Measurements from ENCODE around the gene ANKRD49. TPM values are rescaled to one million over a fixed set of nuclear protein-coding genes. Genes with fewer than 3 reads are reported as not detected.

Gene ANKRD49
- total RNA-seq, 3 donors from 2014 or later = 15.1 to 17.9 (median 16.3) TPM

- H3K9me3 ChIP-seq = no peaks in the 10 kb centered on the region
- no peak for TF ChIP-seq CTCF (IDR thresholded peaks at IDR 0.05)
- ATAC-seq (no peak), DNase-seq (no peak)
- H3K36me3 ChIP-seq (ENCODE audit: low read depth) = no peaks in the 10 kb centered on the region
- no peaks in the 10 kb centered on the region for H3K4me1 ChIP-seq (ENCODE audit: low read depth)
- no peak overlapping the region for H3K4me3 ChIP-seq
- intact Hi-C loops (cut with DNase I, micrococcal nuclease) = no loop called here
Measured at GRCh38 chr11:94450048-94450447, 43.7 kb upstream of the ANKRD49 start.

GRCh38 chr11:94452988-94453387 is 40.8 kb upstream of the ANKRD49 start:
- H3K4me3 ChIP-seq = no peak overlapping the region
- intact Hi-C loops (cut with DNase I, micrococcal nuclease) = no loop called here
- no peaks in the 10 kb centered on the region for H3K4me1 ChIP-seq (ENCODE audit: low read depth)
- ATAC-seq (no peak), DNase-seq (no peak)
- TF ChIP-seq CTCF (IDR thresholded peaks at IDR 0.05) = no peak
- H3K9me3 ChIP-seq = no peaks in the 10 kb centered on the region
- no peaks in the 10 kb centered on the region for H3K36me3 ChIP-seq (ENCODE audit: low read depth)

- Histone ChIP-seq H3K36me3 (ENCODE audit: low read depth) (no peaks in the 10 kb centered on the region), H3K9me3 (no peaks in the 10 kb centered on the region), H3K4me1 (ENCODE audit: low read depth) (no peaks in the 10 kb centered on the region), H3K4me3 (no peak overlapping the region)
- intact Hi-C loops (cut with DNase I, micrococcal nuclease) = no loop called here
- TF ChIP-seq CTCF (IDR thresholded peaks at IDR 0.05) = no peak
- ATAC-seq = no peak
- no peak for DNase-seq
Measured at GRCh38 chr11:94454301-94454700, 39.5 kb upstream of the ANKRD49 start.

GRCh38 chr11:94455861-94456260 is 37.9 kb upstream of the ANKRD49 start:
- Histone ChIP-seq H3K4me3 (no peak overlapping the region), H3K4me1 (ENCODE audit: low read depth) (no peaks in the 10 kb centered on the region), H3K9me3 (no peaks in the 10 kb centered on the region), H3K36me3 (ENCODE audit: low read depth) (no peaks in the 10 kb centered on the region)
- ATAC-seq = no peak
- intact Hi-C loops (cut with DNase I, micrococcal nuclease) = no loop called here
- TF ChIP-seq CTCF (IDR thresholded peaks at IDR 0.05) = no peak
- DNase-seq = no peak

GRCh38 chr11:94457118-94458029 is 36.4 kb upstream of the ANKRD49 start:
- ATAC-seq (no peak), DNase-seq (no peak)
- no peak for TF ChIP-seq CTCF (IDR thresholded peaks at IDR 0.05)
- Histone ChIP-seq H3K4me1 (ENCODE audit: low read depth) (no peaks in the 10 kb centered on the region), H3K36me3 (ENCODE audit: low read depth) (no peaks in the 10 kb centered on the region), H3K9me3 (no peaks in the 10 kb centered on the region), H3K4me3 (no peak overlapping the region)
- intact Hi-C loops (cut with DNase I, micrococcal nuclease) = no loop called here
